GM23338 (cell line): ENCODE data around the gene ITPRID1.

Experiments used
- CREB1 ChIP-seq: fragments of 250-450 bp; sonication (Bioruptor Pico); IDR thresholded peaks from 2 replicates; pipeline ENCODE4 v1.5.0; 2020; ENCODE audit warnings: low read depth, mild to moderate bottlenecking, moderate library complexity
- CTCF ChIP-seq, 2 experiments: fragments of 200-600 bp in 1 of 2; sonication (generic) in 1 of 2; conservative IDR thresholded peaks; 2 replicates each; pipeline versions ENCODE4 v1.5.1 to v1.6.1; 2016 to 2017; ENCODE audit warnings: antibody characterized with exemption in 2 of 2, low read depth in 2 of 2, mild to moderate bottlenecking in 2 of 2, moderate library complexity in 1 of 2
- EZH2 ChIP-seq: fragments of 200-600 bp; sonication (generic); IDR thresholded peaks from one replicate; pipeline ENCODE4 v1.8.0; 2017; ENCODE audit warnings: antibody characterized with exemption, mild to moderate bottlenecking, low read depth; ENCODE audit not compliant: unreplicated experiment
- EZH2phosphoT487 ChIP-seq: fragments of 200-600 bp; sonication (generic); IDR thresholded peaks from one replicate; pipeline ENCODE4 v1.8.1; 2018; ENCODE audit warnings: antibody characterized with exemption; ENCODE audit not compliant: unreplicated experiment

- peak; percentile 19 to 41 for TF ChIP-seq CTCF (conservative IDR thresholded peaks at IDR 0.05; ENCODE audit: low read depth in 2 of 2)
- TF ChIP-seq CREB1 (CRISPR knock-in tag), result no peak
- no peak for TF ChIP-seq EZH2phosphoT487
- TF ChIP-seq EZH2, result no peak
Observed at GRCh38 chr7:31476073-31476745, 37.7 kb upstream of the ITPRID1 start.
